Measurements from ENCODE around the gene FXYD1.

DNA sequence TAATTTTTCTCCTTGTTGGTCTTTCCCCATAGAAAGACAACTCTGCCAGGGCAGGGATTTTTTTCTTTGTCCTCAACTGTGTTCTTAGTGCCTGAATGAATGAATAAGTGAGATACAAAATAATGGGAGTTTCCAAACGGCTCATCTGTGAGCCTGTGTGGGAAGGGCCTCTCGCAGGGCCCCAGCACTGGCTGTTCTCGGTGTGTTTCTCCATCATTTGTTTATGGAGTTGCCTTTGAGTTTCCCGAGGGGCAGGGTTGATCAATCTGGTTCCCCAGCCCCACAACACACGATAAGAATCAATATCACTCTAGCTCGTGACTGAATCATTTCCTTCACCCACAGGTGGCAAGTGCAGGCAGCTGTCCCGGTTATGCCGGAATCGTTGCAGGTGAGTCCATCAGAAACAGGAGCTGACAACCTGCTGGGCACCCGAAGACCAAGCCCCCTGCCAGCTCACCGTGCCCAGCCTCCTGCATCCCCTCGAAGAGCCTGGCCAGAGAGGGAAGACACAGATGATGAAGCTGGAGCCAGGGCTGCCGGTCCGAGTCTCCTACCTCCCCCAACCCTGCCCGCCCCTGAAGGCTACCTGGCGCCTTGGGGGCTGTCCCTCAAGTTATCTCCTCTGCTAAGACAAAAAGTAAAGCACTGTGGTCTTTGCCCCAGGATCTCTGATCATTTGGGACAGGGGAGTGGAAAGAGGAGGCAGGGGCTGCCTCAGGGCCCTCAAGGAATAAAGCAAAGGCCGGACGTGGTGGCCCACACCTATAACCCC, 30.8 kb downstream of the FXYD1 start:
- TF ChIP-seq, protein P1, sequence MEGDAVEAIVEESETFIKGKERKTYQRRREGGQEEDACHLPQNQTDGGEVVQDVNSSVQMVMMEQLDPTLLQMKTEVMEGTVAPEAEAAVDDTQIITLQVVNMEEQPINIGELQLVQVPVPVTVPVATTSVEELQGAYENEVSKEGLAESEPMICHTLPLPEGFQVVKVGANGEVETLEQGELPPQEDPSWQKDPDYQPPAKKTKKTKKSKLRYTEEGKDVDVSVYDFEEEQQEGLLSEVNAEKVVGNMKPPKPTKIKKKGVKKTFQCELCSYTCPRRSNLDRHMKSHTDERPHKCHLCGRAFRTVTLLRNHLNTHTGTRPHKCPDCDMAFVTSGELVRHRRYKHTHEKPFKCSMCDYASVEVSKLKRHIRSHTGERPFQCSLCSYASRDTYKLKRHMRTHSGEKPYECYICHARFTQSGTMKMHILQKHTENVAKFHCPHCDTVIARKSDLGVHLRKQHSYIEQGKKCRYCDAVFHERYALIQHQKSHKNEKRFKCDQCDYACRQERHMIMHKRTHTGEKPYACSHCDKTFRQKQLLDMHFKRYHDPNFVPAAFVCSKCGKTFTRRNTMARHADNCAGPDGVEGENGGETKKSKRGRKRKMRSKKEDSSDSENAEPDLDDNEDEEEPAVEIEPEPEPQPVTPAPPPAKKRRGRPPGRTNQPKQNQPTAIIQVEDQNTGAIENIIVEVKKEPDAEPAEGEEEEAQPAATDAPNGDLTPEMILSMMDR (IDR thresholded peaks at IDR 0.05; ENCODE audit: low read length): no peak
- TF ChIP-seq EZH2 (optimal IDR thresholded peaks at IDR 0.05; ENCODE audit: low read depth, low read length): no peak
- TF ChIP-seq EZH2phosphoT487 (IDR thresholded peaks at IDR 0.05; ENCODE audit: low read length): no peak
